Measurements from ENCODE around the gene CDC27.

- TF ChIP-seq, protein P1, sequence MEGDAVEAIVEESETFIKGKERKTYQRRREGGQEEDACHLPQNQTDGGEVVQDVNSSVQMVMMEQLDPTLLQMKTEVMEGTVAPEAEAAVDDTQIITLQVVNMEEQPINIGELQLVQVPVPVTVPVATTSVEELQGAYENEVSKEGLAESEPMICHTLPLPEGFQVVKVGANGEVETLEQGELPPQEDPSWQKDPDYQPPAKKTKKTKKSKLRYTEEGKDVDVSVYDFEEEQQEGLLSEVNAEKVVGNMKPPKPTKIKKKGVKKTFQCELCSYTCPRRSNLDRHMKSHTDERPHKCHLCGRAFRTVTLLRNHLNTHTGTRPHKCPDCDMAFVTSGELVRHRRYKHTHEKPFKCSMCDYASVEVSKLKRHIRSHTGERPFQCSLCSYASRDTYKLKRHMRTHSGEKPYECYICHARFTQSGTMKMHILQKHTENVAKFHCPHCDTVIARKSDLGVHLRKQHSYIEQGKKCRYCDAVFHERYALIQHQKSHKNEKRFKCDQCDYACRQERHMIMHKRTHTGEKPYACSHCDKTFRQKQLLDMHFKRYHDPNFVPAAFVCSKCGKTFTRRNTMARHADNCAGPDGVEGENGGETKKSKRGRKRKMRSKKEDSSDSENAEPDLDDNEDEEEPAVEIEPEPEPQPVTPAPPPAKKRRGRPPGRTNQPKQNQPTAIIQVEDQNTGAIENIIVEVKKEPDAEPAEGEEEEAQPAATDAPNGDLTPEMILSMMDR (conservative IDR thresholded peaks at IDR 0.05; ENCODE audit: low read depth, low read length): no peak
- TF ChIP-seq POLR2A (IDR thresholded peaks at IDR 0.05; ENCODE audit: low read depth, low read length) (no peak), NFE2L2 (IDR thresholded peaks at IDR 0.05; ENCODE audit: low read depth, low read length) (no peak), FOS (IDR thresholded peaks at IDR 0.05; ENCODE audit: low read depth, low read length) (no peak)
Measured at GRCh38 chr17:47190243-47190642, 1.1 kb upstream of the CDC27 start.
